CD4-positive, alpha-beta T cell treated with Interleukin-12 subunit alpha and Interleukin-12 subunit beta, for 1 hour (primary cell): ENCODE measurements around the gene UNC5A.

Source experiments
- DNase-seq: peaks from one replicate; pipeline ENCODE4 v3.0.0-alpha.2; 2020

Gene UNC5A

DNA sequence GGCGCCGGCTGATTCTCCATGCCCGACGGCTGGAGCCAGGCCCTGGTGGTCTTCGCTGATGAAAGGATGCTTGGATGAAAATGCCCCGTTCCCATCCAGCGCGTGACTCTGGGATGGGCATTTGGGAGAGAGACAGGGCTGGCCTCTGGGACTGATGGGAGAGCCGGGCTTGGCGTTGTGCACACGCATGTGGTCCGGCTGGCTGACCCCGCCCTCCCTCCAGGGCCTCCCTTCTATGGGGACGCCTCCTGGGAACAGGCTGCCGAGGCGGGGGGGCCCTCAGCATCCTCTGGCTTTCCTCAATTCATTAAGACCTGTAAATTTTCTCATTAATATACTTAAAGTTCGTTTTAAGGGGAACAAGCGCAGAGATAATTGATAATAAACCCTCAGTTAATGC lies 36.8 kb downstream of the UNC5A start:
- no peak for DNase-seq

DNA sequence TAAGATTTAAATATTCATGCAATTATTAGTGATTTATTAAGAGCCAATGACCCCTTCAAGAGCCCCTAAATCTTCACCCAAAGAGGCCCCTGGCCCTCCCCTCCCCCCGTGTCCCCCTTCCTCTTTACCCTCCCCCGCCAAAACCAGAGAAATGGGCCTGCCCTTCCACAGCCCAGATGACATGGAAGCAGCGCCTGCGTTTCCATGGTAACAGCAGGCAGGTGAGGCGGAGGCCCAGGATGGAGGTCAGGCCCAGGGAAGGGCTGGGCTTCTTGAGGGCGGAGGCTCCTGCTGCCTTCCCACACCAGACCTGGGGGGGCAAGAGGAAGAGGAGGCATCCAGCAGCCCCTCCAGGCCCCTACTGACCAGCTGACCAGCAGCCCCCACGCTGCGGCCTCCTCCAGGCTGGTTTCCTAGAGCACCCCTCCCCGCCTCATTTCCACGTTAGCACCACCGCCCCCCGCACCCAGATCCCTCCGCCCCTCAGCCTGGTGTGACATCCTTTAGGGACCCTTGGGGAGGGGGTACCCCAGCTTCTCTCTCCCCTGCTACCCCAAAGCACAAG lies 37.4 kb downstream of the UNC5A start:
- no peak for DNase-seq

- no peak for DNase-seq
Observed at GRCh38 chr5:176848651-176849050, 38.3 kb downstream of the UNC5A start.

DNA sequence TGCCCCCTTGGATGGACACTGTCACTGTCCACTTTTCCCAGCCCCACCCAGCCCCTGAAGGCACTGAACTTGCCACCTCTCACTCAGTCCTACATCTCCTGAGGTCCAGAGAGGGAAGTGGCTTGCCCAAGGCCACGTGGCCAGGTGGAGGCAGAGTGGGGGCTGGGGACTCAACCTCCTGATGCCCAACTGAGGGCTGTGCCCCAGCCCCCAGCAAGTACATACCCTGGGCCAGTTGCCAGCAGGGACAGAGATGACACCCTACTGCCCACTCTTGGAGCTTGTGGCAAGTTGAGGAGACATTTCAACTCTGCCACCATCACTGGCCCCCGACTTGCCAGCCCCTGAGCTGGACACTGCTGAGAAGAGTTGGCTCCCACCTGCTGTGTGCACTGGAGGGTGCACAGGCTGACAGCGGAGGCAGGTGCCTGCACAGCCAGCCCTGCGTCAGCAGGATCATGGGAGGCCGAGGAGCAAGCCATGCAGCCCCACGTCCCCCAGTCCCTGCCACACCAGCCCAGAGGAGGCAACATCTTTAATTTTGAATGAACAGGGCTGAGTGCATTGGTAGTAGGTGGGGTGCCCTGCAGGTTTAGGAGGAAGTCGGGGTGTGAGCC lies 39.4 kb downstream of the UNC5A start:
- no peak for DNase-seq

- DNase-seq: no peak
Observed at GRCh38 chr5:176850371-176851245, 40.2 kb downstream of the UNC5A start.

DNA sequence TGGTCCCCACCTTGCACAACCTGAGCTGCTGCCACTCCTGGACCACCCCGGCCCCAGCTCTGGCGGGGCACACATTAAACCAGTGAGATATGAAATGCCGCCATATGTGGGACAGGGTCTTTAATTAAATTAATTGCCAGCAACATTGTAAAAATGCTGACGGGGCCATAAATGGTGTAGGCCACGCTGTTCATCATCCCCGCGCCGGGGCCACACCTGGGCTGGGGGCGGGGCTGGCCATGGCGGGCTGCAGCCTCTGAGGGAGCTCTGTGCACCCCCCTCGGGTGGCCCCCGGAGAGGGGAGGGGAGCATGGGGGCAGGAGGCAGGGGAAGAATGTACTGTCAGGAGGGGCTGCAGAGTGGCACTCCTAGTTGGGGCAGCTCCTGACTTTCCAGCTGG lies 41.0 kb downstream of the UNC5A start:
- no peak for DNase-seq

GRCh38 chr5:176851871-176852658 lies 41.7 kb downstream of the UNC5A start:
- DNase-seq: no peak

DNA sequence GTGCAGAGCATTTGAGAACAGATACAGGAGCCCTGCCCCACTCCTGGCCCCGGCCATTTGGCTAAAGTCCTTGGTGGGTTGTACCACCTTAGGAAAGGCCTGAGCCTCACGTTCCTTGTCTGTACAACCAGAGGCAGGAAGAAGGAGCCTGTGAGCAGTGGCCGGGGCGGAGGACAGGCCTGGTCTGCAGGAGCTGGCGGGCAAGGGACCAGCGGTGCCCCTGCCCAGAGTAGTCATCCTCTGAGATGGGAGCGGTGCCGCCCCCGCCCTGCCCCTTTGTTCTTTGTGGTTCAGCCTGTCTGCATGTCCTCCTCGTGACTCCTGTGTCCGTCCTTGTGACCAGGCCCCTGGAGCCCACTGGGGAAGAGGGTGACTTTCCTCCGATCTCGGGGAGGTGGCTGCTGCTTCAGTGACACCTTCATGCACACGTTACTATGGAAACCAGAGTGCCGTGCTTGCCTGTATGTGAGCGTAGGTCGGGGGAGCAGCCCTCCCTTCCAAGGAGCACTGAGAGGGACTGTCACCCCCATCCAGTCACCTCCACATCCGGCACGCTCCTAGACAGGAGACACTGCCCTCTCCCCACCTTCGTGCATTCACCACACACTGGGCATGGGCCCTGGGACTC lies 42.9 kb downstream of the UNC5A start:
- DNase-seq: no peak

DNA sequence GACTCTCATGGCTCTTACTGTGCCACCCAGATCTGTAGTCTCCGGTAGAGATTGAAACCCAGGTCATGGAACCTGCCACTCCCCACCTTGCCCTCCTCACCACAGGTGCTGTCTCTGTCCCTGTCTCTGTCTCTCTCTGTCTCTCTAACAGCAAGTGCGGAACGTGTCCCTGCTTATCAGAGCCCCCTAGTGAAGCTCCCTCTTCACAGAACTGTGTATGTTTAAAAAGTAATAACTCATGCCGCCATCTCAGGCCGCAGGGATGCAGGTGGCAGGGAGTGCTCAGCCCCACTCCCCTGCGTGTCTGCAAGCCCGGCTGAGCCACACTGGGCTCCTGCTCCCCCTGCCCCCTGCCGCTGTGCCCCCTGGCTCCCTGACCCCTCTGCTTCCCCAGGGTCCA lies 43.8 kb downstream of the UNC5A start:
- DNase-seq: no peak

GRCh38 chr5:176855598-176855997 lies 45.2 kb downstream of the UNC5A start:
- DNase-seq: no peak

DNA sequence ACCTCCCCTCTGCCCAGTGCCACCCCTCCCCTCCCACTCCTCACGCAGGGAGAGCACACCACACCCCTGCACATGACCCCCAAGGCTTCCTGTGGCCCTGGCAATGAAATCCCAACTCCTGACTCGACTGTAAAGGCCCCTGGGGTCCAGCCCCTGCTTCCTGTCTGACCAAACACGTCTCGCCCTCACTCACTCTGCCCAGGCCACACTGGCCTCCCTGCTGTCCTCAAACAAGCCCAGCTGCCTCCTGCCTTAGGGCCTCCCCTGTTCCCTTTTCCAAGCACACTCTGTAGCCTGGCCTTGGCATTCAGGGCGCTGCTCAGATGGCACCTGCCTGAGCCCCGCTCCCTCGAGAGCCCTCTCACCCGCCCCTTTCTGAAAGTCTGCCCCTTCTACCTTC lies 46.4 kb downstream of the UNC5A start:
- no peak for DNase-seq

- no peak for DNase-seq
Observed at GRCh38 chr5:176857216-176857893, 47.0 kb downstream of the UNC5A start.

GRCh38 chr5:176857894-176858273 lies 47.5 kb downstream of the UNC5A start:
- DNase-seq: no peak

GRCh38 chr5:176859916-176860315 lies 49.6 kb downstream of the UNC5A start:
- no peak for DNase-seq

DNA sequence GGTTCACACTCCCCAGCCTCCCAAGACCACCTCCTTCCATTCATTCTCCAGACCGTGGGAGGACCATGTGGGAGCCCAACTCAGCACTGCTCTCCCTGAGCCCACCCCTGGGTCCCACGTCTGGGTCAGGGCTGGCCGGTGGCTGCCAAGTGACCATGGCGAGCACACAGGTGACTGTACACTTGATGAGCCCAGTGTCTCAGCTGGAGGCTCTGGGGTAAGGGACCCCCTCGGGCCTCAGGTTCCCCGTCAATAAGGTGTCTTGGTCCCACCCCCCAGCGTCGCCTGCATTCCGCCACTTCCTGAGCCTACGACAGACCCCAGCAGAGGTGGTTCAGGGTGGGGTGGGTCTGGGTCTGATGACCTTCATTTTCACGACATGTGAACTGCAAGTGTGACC lies 50.0 kb downstream of the UNC5A start:
- DNase-seq: no peak

- DNase-seq: no peak
Observed at GRCh38 chr5:176861276-176861675, 50.9 kb downstream of the UNC5A start.

DNA sequence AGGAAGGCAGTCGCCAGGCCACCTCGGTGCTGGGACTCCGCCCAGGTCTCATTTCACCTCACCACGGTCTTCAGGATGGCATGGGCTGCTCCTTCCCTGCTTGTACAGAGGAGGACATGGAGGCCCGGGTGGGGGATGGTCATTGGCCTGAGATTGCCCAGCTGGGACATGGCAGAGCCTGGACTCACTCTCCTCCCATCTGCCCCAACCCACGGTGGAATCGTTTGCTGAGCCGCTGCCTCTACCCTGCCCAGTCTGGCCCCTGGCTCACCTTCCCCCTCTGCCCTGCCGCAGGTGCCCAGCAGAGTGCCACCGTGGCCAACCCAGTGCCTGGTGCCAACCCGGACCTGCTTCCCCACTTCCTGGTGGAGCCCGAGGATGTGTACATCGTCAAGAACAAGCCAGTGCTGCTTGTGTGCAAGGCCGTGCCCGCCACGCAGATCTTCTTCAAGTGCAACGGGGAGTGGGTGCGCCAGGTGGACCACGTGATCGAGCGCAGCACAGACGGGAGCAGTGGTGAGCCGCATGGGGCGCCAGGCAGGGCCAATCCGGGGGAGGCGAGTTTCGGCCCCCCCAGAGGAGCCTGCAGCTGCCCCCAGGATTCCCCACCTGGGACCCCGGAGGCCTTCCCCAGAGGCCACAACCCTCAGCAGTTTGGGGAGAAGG lies 52.1 kb downstream of the UNC5A start:
- DNase-seq: no peak

GRCh38 chr5:176863041-176863764 lies 52.8 kb downstream of the UNC5A start:
- DNase-seq: no peak

GRCh38 chr5:176863765-176864098 lies 53.4 kb downstream of the UNC5A start:
- no peak for DNase-seq

GRCh38 chr5:176864755-176865154 lies 54.4 kb downstream of the UNC5A start:
- DNase-seq: no peak

DNA sequence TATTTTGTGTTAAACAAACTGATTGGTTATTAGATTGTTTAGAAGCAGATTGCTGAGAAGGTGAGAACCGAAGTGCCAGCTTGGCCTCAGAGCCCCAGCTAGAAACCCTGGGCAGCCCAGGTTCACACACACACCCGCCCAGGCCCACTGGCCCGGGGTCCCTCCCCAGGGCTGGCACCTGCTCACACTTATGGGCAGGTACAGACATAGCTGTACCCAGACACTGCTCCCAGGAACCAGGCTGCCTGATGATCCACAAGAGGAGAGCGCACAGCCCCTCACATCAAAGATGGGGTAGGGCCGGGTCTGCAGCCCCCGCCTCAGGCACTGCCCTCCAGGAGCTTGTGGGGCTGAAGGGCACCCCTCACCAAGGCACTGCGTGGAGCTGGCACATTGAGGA lies 55.6 kb downstream of the UNC5A start:
- no peak for DNase-seq
